22Rv1 (cell line): Measurements from ENCODE around the gene GLRX3.

Experiments
- CTCF ChIP-seq: fragments of 450-650 bp; IDR thresholded peaks from 2 replicates; pipeline ENCODE4 v1.5.1; 2017; ENCODE audit warnings: mild to moderate bottlenecking
- ZFX ChIP-seq: fragments of 450-650 bp; IDR thresholded peaks from 2 replicates; pipeline ENCODE4 v1.6.1; 2017; ENCODE audit warnings: antibody characterized with exemption, borderline replicate concordance

- TF ChIP-seq CTCF (no peak), ZFX (no peak)
These were observed 76.6 kb downstream of the GLRX3 start for GRCh38 chr10:130212746-130213145.
